ENCODE data around the gene ZNF766. TPM values are rescaled to one million over a fixed set of nuclear protein-coding genes. Genes with fewer than 3 reads are reported as not detected.
A peak's percentile ranks its signal among the peaks of the same experiment; 100 is the strongest.
"Not testable (repeated sequence)": the region's sequence is repeated elsewhere in the genome, so short reads cannot be mapped to it uniquely, and the experiment has no call there.

Gene ZNF766
- total and polyA plus RNA-seq, 4 donors, result 10.2 to 22.1 (median 12.2) TPM

- H3K27ac ChIP-seq (ENCODE audit: low read depth, low read length), result no peak overlapping the region
- no peaks in the 10 kb centered on the region for H3K4me1 ChIP-seq (ENCODE audit: control insufficient read depth, insufficient read depth, low read length)
- WGBS (ENCODE audit: insufficient coverage), result no CpG with 5 or more reads among the region's 1 CpG
- no peak overlapping the region for H3K4me3 ChIP-seq (ENCODE audit: low read depth, low read length)
- DNase-seq (ENCODE audit: low read depth in 4 of 6, low spot score in 6 of 6), result no peak
- no peaks in the 10 kb centered on the region for H3K9me3 ChIP-seq (ENCODE audit: control insufficient read depth, insufficient read depth, low read length)
- no peaks in the 10 kb centered on the region for H3K27me3 ChIP-seq (ENCODE audit: control insufficient read depth, insufficient read depth, low read length)
- peaks cover 25% of the 10 kb centered on the region for H3K36me3 ChIP-seq (ENCODE audit: control insufficient read depth, insufficient read depth, low read length)
Observed at GRCh38 chr19:52230685-52231084, 38.7 kb upstream of the ZNF766 start.

- Histone ChIP-seq H3K4me3 (ENCODE audit: low read depth, low read length) (no peak overlapping the region), H3K4me1 (ENCODE audit: control insufficient read depth, insufficient read depth, low read length) (no peaks in the 10 kb centered on the region), H3K27me3 (ENCODE audit: control insufficient read depth, insufficient read depth, low read length) (no peaks in the 10 kb centered on the region), H3K27ac (ENCODE audit: low read depth, low read length) (no peak overlapping the region), H3K9me3 (ENCODE audit: control insufficient read depth, insufficient read depth, low read length) (no peaks in the 10 kb centered on the region), H3K36me3 (ENCODE audit: control insufficient read depth, insufficient read depth, low read length) (peaks cover 19% of the 10 kb centered on the region)
- 80% methylated on average over 1 of the region's 3 CpGs for WGBS (ENCODE audit: insufficient coverage)
- no peak for DNase-seq (ENCODE audit: low read depth in 4 of 6, low spot score in 6 of 6)
Observed at GRCh38 chr19:52231154-52231910, 38.1 kb upstream of the ZNF766 start.

GRCh38 chr19:52234406-52234805, 35.0 kb upstream of the ZNF766 start:
- H3K4me3 ChIP-seq (ENCODE audit: low read depth, low read length), result no peak overlapping the region
- H3K36me3 ChIP-seq (ENCODE audit: control insufficient read depth, insufficient read depth, low read length), result peaks cover under 1% of the 10 kb centered on the region
- no CpG with 5 or more reads among the region's 2 CpGs for WGBS (ENCODE audit: insufficient coverage)
- DNase-seq (ENCODE audit: low read depth in 4 of 6, low spot score in 6 of 6), result no peak
- H3K27ac ChIP-seq (ENCODE audit: low read depth, low read length), result no peak overlapping the region
- H3K4me1 ChIP-seq (ENCODE audit: control insufficient read depth, insufficient read depth, low read length), result no peaks in the 10 kb centered on the region
- H3K9me3 ChIP-seq (ENCODE audit: control insufficient read depth, insufficient read depth, low read length), result no peaks in the 10 kb centered on the region
- no peaks in the 10 kb centered on the region for H3K27me3 ChIP-seq (ENCODE audit: control insufficient read depth, insufficient read depth, low read length)

GRCh38 chr19:52237197-52237596, 32.2 kb upstream of the ZNF766 start:
- no CpG with 5 or more reads among the region's 2 CpGs for WGBS (ENCODE audit: insufficient coverage)
- Histone ChIP-seq H3K9me3 (ENCODE audit: control insufficient read depth, insufficient read depth, low read length) (no peaks in the 10 kb centered on the region), H3K27me3 (ENCODE audit: control insufficient read depth, insufficient read depth, low read length) (no peaks in the 10 kb centered on the region), H3K4me1 (ENCODE audit: control insufficient read depth, insufficient read depth, low read length) (no peaks in the 10 kb centered on the region), H3K36me3 (ENCODE audit: control insufficient read depth, insufficient read depth, low read length) (no peaks in the 10 kb centered on the region), H3K27ac (ENCODE audit: low read depth, low read length) (no peak overlapping the region), H3K4me3 (ENCODE audit: low read depth, low read length) (no peak overlapping the region)
- DNase-seq (ENCODE audit: low read depth in 4 of 6, low spot score in 6 of 6), result no peak

- Histone ChIP-seq H3K36me3 (ENCODE audit: control insufficient read depth, insufficient read depth, low read length) (no peaks in the 10 kb centered on the region), H3K9me3 (ENCODE audit: control insufficient read depth, insufficient read depth, low read length) (no peaks in the 10 kb centered on the region), H3K4me3 (ENCODE audit: low read depth, low read length) (no peak overlapping the region), H3K4me1 (ENCODE audit: control insufficient read depth, insufficient read depth, low read length) (no peaks in the 10 kb centered on the region), H3K27me3 (ENCODE audit: control insufficient read depth, insufficient read depth, low read length) (no peaks in the 10 kb centered on the region), H3K27ac (ENCODE audit: low read depth, low read length) (no peak overlapping the region)
- 7% methylated on average over 4 of the region's 8 CpGs for WGBS (ENCODE audit: insufficient coverage)
- peak; percentile 13 to 90 (median 41) for DNase-seq (ENCODE audit: low read depth in 4 of 6, low spot score in 6 of 6)
Observed at GRCh38 chr19:52237771-52238400, 31.5 kb upstream of the ZNF766 start.

GRCh38 chr19:52244021-52244420, 25.4 kb upstream of the ZNF766 start:
- WGBS (ENCODE audit: insufficient coverage), result 72% methylated on average over 11 of the region's 12 CpGs
- Histone ChIP-seq H3K9me3 (ENCODE audit: control insufficient read depth, insufficient read depth, low read length) (no peaks in the 10 kb centered on the region), H3K4me1 (ENCODE audit: control insufficient read depth, insufficient read depth, low read length) (no peaks in the 10 kb centered on the region), H3K4me3 (ENCODE audit: low read depth, low read length) (no peak overlapping the region), H3K27ac (ENCODE audit: low read depth, low read length) (no peak overlapping the region), H3K36me3 (ENCODE audit: control insufficient read depth, insufficient read depth, low read length) (no peaks in the 10 kb centered on the region), H3K27me3 (ENCODE audit: control insufficient read depth, insufficient read depth, low read length) (no peaks in the 10 kb centered on the region)
- DNase-seq (ENCODE audit: low read depth in 4 of 6, low spot score in 6 of 6), result no peak

GRCh38 chr19:52248241-52248640, 21.1 kb upstream of the ZNF766 start:
- no peaks in the 10 kb centered on the region for H3K27me3 ChIP-seq (ENCODE audit: control insufficient read depth, insufficient read depth, low read length)
- DNase-seq (ENCODE audit: low read depth in 4 of 6, low spot score in 6 of 6), result peak in 2 of 6 donors; percentile 27 to 28
- no peak overlapping the region for H3K4me3 ChIP-seq (ENCODE audit: low read depth, low read length)
- no peaks in the 10 kb centered on the region for H3K9me3 ChIP-seq (ENCODE audit: control insufficient read depth, insufficient read depth, low read length)
- H3K4me1 ChIP-seq (ENCODE audit: control insufficient read depth, insufficient read depth, low read length), result no peaks in the 10 kb centered on the region
- H3K27ac ChIP-seq (ENCODE audit: low read depth, low read length), result no peak overlapping the region
- H3K36me3 ChIP-seq (ENCODE audit: control insufficient read depth, insufficient read depth, low read length), result no peaks in the 10 kb centered on the region
- WGBS (ENCODE audit: insufficient coverage), result 0% methylated on average over 2 of the region's 6 CpGs

GRCh38 chr19:52258426-52258825, 11.0 kb upstream of the ZNF766 start:
- Histone ChIP-seq H3K36me3 (ENCODE audit: control insufficient read depth, insufficient read depth, low read length) (no peaks in the 10 kb centered on the region), H3K4me3 (ENCODE audit: low read depth, low read length) (no peak overlapping the region), H3K27ac (ENCODE audit: low read depth, low read length) (no peak overlapping the region), H3K27me3 (ENCODE audit: control insufficient read depth, insufficient read depth, low read length) (no peaks in the 10 kb centered on the region), H3K4me1 (ENCODE audit: control insufficient read depth, insufficient read depth, low read length) (no peaks in the 10 kb centered on the region), H3K9me3 (ENCODE audit: control insufficient read depth, insufficient read depth, low read length) (no peaks in the 10 kb centered on the region)
- 87% methylated on average over 3 of the region's 5 CpGs for whole genome bisulfite sequencing (ENCODE audit: insufficient coverage)
- DNase-seq (ENCODE audit: low read depth in 4 of 6, low spot score in 6 of 6), result no peak

- not testable (repeated sequence) for H3K27me3 ChIP-seq (ENCODE audit: control insufficient read depth, insufficient read depth, low read length); DNase-seq (ENCODE audit: low read depth in 4 of 6, low spot score in 6 of 6); H3K4me1 ChIP-seq (ENCODE audit: control insufficient read depth, insufficient read depth, low read length); H3K27ac ChIP-seq (ENCODE audit: low read depth, low read length); H3K36me3 ChIP-seq (ENCODE audit: control insufficient read depth, insufficient read depth, low read length); H3K4me3 ChIP-seq (ENCODE audit: low read depth, low read length); H3K9me3 ChIP-seq (ENCODE audit: control insufficient read depth, insufficient read depth, low read length)
- WGBS (ENCODE audit: insufficient coverage), result no CpG with 5 or more reads among the region's 6 CpGs
Observed at GRCh38 chr19:52265556-52265955, 3.8 kb upstream of the ZNF766 start.
